NB4 (cell line): ENCODE data around the gene TENT4B.

ENCODE experiments used
- DNase-seq: peaks from one replicate; pipeline ENCODE4 v3.0.0; 2010; ENCODE audit warnings: low read depth
- H3K4me3 ChIP-seq: one replicate; pipeline ENCODE4 v1.5.1; 2011; ENCODE audit warnings: mild to moderate bottlenecking, low read depth, low read length, moderate library complexity
- MYC ChIP-seq: IDR thresholded peaks from 2 replicates; pipeline ENCODE4 v1.6.1; 2011; ENCODE audit warnings: low read depth, low read length
- POLR2A ChIP-seq: IDR thresholded peaks from 2 replicates; pipeline ENCODE4 v1.6.1; 2011; ENCODE audit warnings: mild to moderate bottlenecking; ENCODE audit not compliant: insufficient read length; ENCODE audit errors: extremely low read depth
- TF ChIP-seq, protein P1 (sequence below): IDR thresholded peaks from 2 replicates; pipeline ENCODE4 v1.6.1; 2011; ENCODE audit warnings: low read depth, low read length
- TF ChIP-seq, protein P2 (sequence below): IDR thresholded peaks from one replicate; pipeline ENCODE4 v1.5.1; 2012; ENCODE audit warnings: low read depth, low read length

Gene TENT4B

DNA sequence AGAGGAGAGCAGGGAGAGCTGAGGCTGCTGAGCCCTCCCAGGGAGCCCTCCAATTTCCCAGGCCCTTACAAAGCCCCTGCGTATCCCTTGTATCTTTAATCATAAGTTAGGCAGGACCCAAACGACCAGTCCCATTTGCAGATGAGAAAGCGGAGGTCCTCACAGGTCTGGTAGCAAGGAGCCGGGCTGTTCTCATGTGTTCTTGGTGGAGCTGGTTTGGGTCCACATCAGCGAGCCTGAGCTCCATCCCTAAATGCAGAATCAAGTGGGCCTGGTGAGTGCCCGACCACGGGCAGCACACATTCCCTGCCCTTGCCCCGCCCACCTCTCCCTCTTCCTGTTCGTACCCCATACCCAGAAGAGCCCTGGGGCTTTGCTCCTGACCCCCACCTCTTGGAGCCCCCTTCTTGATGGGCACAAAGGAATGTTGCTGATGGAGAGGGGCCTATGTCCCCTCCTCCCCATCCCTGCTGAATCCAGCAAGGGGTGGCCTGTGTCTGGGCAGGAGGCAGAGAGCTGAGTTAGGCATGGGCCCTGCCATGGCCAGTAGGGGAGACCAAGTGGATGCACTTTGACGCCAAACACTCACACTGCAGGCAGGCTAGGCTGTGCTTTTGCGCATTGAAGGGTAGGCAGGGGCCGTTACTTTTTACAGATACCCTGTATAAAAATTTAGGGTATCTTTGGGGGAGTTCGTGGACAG lies 95.0 kb downstream of the TENT4B start:
- no peak overlapping the region for H3K4me3 ChIP-seq
- no peak for DNase-seq
- TF ChIP-seq, protein P1, sequence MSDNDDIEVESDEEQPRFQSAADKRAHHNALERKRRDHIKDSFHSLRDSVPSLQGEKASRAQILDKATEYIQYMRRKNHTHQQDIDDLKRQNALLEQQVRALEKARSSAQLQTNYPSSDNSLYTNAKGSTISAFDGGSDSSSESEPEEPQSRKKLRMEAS: no peak
- TF ChIP-seq POLR2A: no peak
- TF ChIP-seq MYC: no peak
- TF ChIP-seq, protein P2, sequence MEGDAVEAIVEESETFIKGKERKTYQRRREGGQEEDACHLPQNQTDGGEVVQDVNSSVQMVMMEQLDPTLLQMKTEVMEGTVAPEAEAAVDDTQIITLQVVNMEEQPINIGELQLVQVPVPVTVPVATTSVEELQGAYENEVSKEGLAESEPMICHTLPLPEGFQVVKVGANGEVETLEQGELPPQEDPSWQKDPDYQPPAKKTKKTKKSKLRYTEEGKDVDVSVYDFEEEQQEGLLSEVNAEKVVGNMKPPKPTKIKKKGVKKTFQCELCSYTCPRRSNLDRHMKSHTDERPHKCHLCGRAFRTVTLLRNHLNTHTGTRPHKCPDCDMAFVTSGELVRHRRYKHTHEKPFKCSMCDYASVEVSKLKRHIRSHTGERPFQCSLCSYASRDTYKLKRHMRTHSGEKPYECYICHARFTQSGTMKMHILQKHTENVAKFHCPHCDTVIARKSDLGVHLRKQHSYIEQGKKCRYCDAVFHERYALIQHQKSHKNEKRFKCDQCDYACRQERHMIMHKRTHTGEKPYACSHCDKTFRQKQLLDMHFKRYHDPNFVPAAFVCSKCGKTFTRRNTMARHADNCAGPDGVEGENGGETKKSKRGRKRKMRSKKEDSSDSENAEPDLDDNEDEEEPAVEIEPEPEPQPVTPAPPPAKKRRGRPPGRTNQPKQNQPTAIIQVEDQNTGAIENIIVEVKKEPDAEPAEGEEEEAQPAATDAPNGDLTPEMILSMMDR: no peak

DNA sequence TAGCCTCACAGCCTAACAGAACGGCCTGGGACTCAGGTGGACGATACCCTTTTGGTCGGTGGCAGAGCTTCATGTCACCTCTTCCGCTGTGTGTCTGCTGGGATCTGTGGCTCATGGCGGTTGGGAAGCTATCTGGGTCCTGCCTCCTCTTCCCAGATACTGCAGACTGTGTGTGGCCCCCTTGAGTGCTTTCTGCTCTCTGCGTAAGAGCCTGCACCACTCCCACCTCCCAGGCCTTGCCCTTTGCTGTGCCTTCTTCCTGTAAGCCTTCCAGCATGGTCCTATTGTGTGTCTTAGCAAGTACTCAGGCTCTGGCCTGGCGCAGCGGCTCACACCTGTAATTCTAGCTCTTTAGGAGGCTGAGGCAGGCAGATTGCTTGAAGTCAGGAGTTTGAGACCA lies 95.7 kb downstream of the TENT4B start:
- TF ChIP-seq POLR2A (no peak), MYC (no peak)
- TF ChIP-seq, protein P2: no peak
- TF ChIP-seq, protein P1: no peak
- no peak for DNase-seq
- no peak overlapping the region for H3K4me3 ChIP-seq

DNA sequence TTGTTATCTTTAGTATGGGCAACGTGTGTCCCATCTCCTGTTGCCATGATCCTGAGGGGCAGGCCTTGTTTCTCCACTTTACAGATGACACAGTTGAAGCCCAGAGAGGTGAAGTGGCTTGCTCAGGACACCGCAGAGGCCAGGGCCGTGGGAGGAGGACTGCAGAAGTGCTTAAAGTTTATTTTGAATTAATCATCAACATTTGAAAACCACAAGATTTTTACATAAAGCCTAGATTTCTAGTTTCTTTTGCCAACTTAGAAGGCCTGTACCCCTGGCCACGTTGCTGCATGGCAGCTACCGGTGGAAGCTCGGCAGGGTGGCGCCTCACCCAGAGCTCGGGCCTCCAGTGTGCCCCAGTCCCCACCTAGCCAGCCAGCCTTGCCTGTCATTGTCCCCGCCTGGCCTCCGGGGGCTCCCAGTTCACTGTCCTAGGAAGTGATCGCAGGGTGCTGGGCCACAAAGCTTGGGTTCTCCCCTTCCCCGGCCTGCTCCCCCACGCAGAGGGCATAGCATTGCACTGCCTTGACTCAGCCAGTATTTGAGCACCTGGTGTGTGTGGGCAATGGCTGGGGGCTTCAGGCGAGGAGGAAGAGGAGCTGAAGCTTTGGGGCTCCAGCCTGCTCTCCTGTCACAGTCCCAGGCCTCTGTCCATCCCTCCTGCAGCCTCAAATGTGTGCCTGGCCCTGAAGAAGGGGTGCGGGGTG lies 98.4 kb downstream of the TENT4B start:
- DNase-seq: peak; percentile 61
- TF ChIP-seq, protein P2: no peak
- TF ChIP-seq, protein P1: no peak
- TF ChIP-seq MYC: no peak
- no peak for TF ChIP-seq POLR2A
- no peak overlapping the region for H3K4me3 ChIP-seq

DNA sequence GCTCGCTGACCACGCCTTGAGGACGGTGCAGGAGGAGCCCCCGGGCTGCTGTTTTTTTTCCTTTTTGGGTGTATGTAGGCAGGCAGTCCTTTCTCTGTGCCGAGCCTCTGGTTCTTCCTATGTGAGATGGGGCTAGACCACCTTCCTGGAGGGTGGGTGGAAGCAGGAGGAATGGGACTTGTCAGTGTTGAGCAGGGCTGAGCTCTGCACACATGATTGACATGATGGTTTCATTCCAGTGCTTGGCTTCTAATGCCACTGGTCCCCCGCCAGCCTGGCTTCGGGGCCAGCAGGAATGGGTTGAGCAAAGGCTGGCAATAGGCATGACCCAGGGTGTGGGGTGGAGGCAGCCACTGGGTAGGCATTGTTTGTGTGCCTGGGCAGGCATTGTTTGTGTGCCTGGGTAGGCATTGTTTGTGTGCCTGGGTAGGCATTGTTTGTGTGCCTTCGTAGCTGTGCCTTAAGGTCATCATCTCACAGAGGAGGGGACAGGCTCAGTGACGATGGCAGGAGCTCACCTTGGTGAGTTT lies 99.0 kb downstream of the TENT4B start:
- TF ChIP-seq, protein P1: no peak
- TF ChIP-seq MYC (no peak), POLR2A (no peak)
- TF ChIP-seq, protein P2: no peak
- DNase-seq: no peak
- no peak overlapping the region for H3K4me3 ChIP-seq

DNA sequence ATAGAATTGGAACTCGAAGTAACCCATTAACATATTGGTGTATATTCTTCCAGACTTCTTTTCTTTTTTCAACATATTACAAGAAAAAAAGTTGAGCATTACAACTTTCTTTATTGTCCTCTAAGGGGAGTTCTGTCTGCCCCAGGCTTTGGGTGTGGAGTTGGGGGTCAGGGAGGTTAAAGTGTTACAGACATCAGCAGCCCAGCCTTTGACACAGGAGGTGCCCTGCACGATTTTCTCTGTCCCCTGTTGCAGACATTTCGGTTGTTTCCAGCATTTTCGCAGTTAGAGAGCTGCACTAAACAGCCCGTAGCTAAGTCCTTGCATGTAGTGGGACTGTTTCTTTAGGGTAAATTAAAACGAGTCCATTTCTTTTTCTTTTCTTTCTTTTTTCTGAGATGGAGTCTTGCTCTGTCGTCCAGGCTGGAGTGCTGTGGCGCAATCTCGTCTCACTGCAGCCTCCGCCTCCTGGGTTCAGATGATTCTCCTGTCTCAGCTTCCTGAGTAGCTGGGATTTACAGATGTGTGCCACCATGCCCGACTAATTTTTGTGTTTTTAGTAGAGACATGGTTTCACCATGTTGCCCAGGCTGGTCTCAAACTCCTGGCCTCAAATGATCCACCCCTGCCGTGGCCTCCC lies 99.9 kb downstream of the TENT4B start:
- TF ChIP-seq, protein P2: no peak
- no peak for TF ChIP-seq POLR2A
- TF ChIP-seq MYC: no peak
- TF ChIP-seq, protein P1: no peak
- H3K4me3 ChIP-seq: no peak overlapping the region
- DNase-seq: no peak
